Astrocyte (in vitro differentiated cells and primary cell): ENCODE results near the gene DACT2. TPM values are rescaled to one million over a fixed set of nuclear protein-coding genes. Genes with fewer than 3 reads are reported as not detected.

ENCODE experiments used
- DNase-seq: peaks from one replicate; pipeline ENCODE4 v3.0.0-alpha.2; 2010; ENCODE audit warnings: low read depth
- FAIRE-seq: peaks from 2 replicates; lab custom pipeline; 2011; peaks lifted over from hg19 to GRCh38; lab: Jason Lieb, UNC
- H2AFZ ChIP-seq: 2 replicates; pipeline ENCODE4 v1.6.0; 2012; ENCODE audit warnings: low read depth, low read length, inconsistent platforms
- H3K27ac ChIP-seq: 2 replicates; pipeline ENCODE4 v1.5.1; 2011; ENCODE audit warnings: low read depth, low read length, inconsistent platforms
- H3K27me3 ChIP-seq: 2 replicates; pipeline ENCODE4 v1.6.0; 2011; ENCODE audit warnings: low read length, inconsistent platforms; ENCODE audit not compliant: insufficient read depth
- H3K36me3 ChIP-seq: 2 replicates; pipeline ENCODE4 v1.5.1; 2011; ENCODE audit warnings: low read length, inconsistent platforms; ENCODE audit not compliant: insufficient read depth
- H3K4me1 ChIP-seq: 2 replicates; pipeline ENCODE4 v1.5.1; 2011; ENCODE audit warnings: low read length, inconsistent platforms; ENCODE audit not compliant: insufficient read depth
- H3K4me2 ChIP-seq: 2 replicates; pipeline ENCODE4 v1.6.0; 2012; ENCODE audit warnings: low read length, inconsistent platforms
- H3K4me3 ChIP-seq: 2 replicates; pipeline ENCODE4 v1.5.1; 2011; ENCODE audit warnings: low read depth, mild to moderate bottlenecking, low read length, inconsistent platforms; ENCODE audit not compliant: insufficient read depth
- H3K79me2 ChIP-seq: 2 replicates; pipeline ENCODE4 v1.6.0; 2012; ENCODE audit warnings: mild to moderate bottlenecking, low read length, inconsistent platforms; ENCODE audit not compliant: insufficient read depth
- H3K9ac ChIP-seq: 2 replicates; pipeline ENCODE4 v1.6.0; 2012; ENCODE audit warnings: mild to moderate bottlenecking, low read length, inconsistent platforms
- H3K9me3 ChIP-seq: 2 replicates; pipeline ENCODE4 v1.5.1; 2012; ENCODE audit warnings: low read depth, mild to moderate bottlenecking, low read length, inconsistent platforms; ENCODE audit not compliant: insufficient read depth
- H4K20me1 ChIP-seq: 2 replicates; pipeline ENCODE4 v1.6.0; 2012; ENCODE audit warnings: low read length, inconsistent platforms; ENCODE audit not compliant: insufficient read depth
- H3K27ac Mint-ChIP-seq: one replicate; pipeline ENCODE4 v1.8.0; 2021; ENCODE audit warnings: mild to moderate bottlenecking, mixed read lengths; ENCODE audit not compliant: unreplicated experiment
- H3K27me3 Mint-ChIP-seq: one replicate; pipeline ENCODE4 v1.8.0; 2021; ENCODE audit warnings: low read depth, mixed read lengths; ENCODE audit not compliant: unreplicated experiment
- H3K36me3 Mint-ChIP-seq: one replicate; pipeline ENCODE4 v1.8.0; 2021; ENCODE audit warnings: low read depth, mixed read lengths; ENCODE audit not compliant: unreplicated experiment
- H3K4me1 Mint-ChIP-seq: one replicate; pipeline ENCODE4 v1.8.0; 2021; ENCODE audit warnings: low read depth, mixed read lengths; ENCODE audit not compliant: unreplicated experiment
- H3K4me3 Mint-ChIP-seq: one replicate; pipeline ENCODE4 v1.8.0; 2021; ENCODE audit warnings: mild to moderate bottlenecking, moderate library complexity, mixed read lengths; ENCODE audit not compliant: unreplicated experiment
- H3K9me3 Mint-ChIP-seq: one replicate; pipeline ENCODE4 v1.8.0; 2021; ENCODE audit warnings: mild to moderate bottlenecking, mixed read lengths; ENCODE audit not compliant: unreplicated experiment
- EZH2 ChIP-seq: IDR thresholded peaks from 2 replicates; pipeline ENCODE4 v1.6.1; 2012; ENCODE audit warnings: mild to moderate bottlenecking, low read length, inconsistent platforms; ENCODE audit not compliant: insufficient read depth
- total RNA-seq: library from RNA; stranded (reverse); gene quantifications from 2 replicates; pipeline ENCODE4 v1.2.1, GENCODE V29; 2021
- TF ChIP-seq, protein P1 (sequence below): IDR thresholded peaks from 2 replicates; pipeline ENCODE4 v1.5.1; 2011; ENCODE audit warnings: low read depth, mild to moderate bottlenecking, inconsistent platforms, low read length, moderate library complexity; ENCODE audit not compliant: insufficient read depth

Gene DACT2
- total RNA-seq, 1 donor from 2014 or later: 0.20 TPM

GRCh38 chr6:168275168-168275567, 44.4 kb downstream of the DACT2 start:
- FAIRE-seq: no peak
- peaks cover 15% of the 10 kb centered on the region for H3K9me3 ChIP-seq
- H3K79me2 ChIP-seq: no peaks in the 10 kb centered on the region
- no peaks in the 10 kb centered on the region for H3K4me1 ChIP-seq
- no peaks in the 10 kb centered on the region for H3K36me3 ChIP-seq
- no peak for TF ChIP-seq EZH2
- TF ChIP-seq, protein P1, sequence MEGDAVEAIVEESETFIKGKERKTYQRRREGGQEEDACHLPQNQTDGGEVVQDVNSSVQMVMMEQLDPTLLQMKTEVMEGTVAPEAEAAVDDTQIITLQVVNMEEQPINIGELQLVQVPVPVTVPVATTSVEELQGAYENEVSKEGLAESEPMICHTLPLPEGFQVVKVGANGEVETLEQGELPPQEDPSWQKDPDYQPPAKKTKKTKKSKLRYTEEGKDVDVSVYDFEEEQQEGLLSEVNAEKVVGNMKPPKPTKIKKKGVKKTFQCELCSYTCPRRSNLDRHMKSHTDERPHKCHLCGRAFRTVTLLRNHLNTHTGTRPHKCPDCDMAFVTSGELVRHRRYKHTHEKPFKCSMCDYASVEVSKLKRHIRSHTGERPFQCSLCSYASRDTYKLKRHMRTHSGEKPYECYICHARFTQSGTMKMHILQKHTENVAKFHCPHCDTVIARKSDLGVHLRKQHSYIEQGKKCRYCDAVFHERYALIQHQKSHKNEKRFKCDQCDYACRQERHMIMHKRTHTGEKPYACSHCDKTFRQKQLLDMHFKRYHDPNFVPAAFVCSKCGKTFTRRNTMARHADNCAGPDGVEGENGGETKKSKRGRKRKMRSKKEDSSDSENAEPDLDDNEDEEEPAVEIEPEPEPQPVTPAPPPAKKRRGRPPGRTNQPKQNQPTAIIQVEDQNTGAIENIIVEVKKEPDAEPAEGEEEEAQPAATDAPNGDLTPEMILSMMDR: no peak
- H3K9me3 Mint-ChIP-seq: peaks cover 3% of the 10 kb centered on the region
- no peak overlapping the region for H3K4me2 ChIP-seq
- H3K27me3 ChIP-seq: no peaks in the 10 kb centered on the region
- no peak overlapping the region for H3K4me3 Mint-ChIP-seq
- no peak overlapping the region for H2AFZ ChIP-seq
- no peaks in the 10 kb centered on the region for H4K20me1 ChIP-seq
- peaks cover 2% of the 10 kb centered on the region for H3K4me1 Mint-ChIP-seq
- no peak overlapping the region for H3K4me3 ChIP-seq
- DNase-seq: no peak
- no peaks in the 10 kb centered on the region for H3K36me3 Mint-ChIP-seq
- no peak overlapping the region for H3K27ac Mint-ChIP-seq
- H3K27ac ChIP-seq: no peak overlapping the region
- peaks cover 69% of the 10 kb centered on the region for H3K27me3 Mint-ChIP-seq
- no peak overlapping the region for H3K9ac ChIP-seq

DNA sequence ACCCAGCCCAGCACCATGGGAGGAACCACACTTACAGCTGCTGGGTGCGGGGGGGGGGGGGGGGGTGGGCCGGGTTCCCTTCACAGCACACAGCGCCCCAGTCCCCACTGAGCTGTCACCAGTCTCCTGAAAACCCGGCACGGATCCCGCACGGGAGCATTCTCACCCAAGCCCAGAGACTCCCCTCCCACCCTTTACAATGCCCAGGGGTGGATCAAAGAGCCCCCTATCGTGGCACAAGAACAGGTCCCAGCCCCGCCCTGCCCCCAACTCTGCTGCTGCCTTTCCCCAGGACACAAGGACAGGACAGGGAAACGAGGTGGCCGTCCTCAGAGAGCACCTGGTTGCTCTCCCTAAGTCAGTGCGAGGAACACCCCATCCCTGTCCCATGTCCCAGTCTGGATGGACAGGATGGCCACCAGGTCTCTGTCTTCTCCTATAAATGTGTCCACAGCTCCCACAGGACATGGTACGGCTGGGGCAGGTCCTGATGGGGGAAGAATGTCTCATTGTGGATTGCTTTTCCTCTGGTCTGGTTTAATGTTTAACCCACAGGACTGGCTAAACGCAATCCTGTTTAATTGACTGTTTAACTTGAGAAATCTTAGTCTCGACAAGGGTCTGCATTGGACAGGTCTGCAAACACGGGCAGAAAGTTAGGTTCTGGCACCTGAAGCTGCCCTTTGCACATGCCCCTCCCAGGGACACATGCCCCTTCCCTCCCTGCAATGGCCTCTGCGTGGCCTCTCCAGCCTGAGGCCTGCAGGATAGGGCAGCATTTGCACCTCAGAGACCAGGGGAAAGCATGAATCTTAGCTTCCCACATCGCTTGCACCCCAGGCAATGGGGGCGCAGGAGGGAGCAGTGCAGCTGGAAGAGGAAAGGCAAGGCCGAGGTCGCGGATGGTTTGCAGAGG, 45.3 kb downstream of the DACT2 start:
- Histone ChIP-seq H3K27me3 (no peaks in the 10 kb centered on the region), H4K20me1 (no peaks in the 10 kb centered on the region), H3K4me2 (no peak overlapping the region), H3K79me2 (no peaks in the 10 kb centered on the region), H3K4me1 (no peaks in the 10 kb centered on the region), H3K9ac (no peak overlapping the region), H2AFZ (no peak overlapping the region), H3K4me3 (no peak overlapping the region), H3K27ac (no peak overlapping the region), H3K36me3 (no peaks in the 10 kb centered on the region), H3K9me3 (peaks cover 11% of the 10 kb centered on the region)
- Mint-ChIP-seq H3K27me3 (peaks cover 63% of the 10 kb centered on the region), H3K9me3 (peaks cover 3% of the 10 kb centered on the region), H3K27ac (no peak overlapping the region), H3K4me3 (no peak overlapping the region), H3K4me1 (peaks cover 2% of the 10 kb centered on the region), H3K36me3 (no peaks in the 10 kb centered on the region)
- TF ChIP-seq EZH2: no peak
- TF ChIP-seq, protein P1: no peak
- FAIRE-seq: no peak
- DNase-seq: no peak
